Measurements from ENCODE around the gene TTC28. TPM values are rescaled to one million over a fixed set of nuclear protein-coding genes. Genes with fewer than 3 reads are reported as not detected.

Gene TTC28
- total and polyA plus RNA-seq, 2 donors (not counting 3 experiments of a cell fraction or from before 2014, with no cell fraction given), result 16.5 to 51.1 TPM

GRCh38 chr22:28068826-28069225 lies 610.8 kb downstream of the TTC28 start:
- ChIA-PET CTCF (interaction anchor here (1.5 kb wide), 1 partner anchor 11 kb away, joined by 5 read pairs; no protein-coding TSS in a partner anchor), POLR2A (no interaction called here)
- Histone ChIP-seq H4K20me1 (replicated peaks; ENCODE audit: control insufficient read depth, extremely low read depth, insufficient read depth, low read length) (no peaks in the 10 kb centered on the region), H2AFZ (ENCODE audit: low read depth, low read length) (no peak overlapping the region), H3K4me1 (ENCODE audit: control insufficient read depth, extremely low read depth, insufficient read depth, low read length) (no peaks in the 10 kb centered on the region), H3K4me2 (ENCODE audit: insufficient read depth, low read length) (no peak overlapping the region), H3K27me3 (ENCODE audit: control insufficient read depth in 2 of 2, insufficient read depth in 2 of 2, low read length in 2 of 2) (no peaks in the 10 kb centered on the region), H3K9me3 (replicated peaks; ENCODE audit: control insufficient read depth, insufficient read depth, low read length) (no peaks in the 10 kb centered on the region), H3K36me3 (ENCODE audit: control insufficient read depth in 2 of 2, extremely low read depth in 1 of 2, insufficient read depth in 2 of 2, low read length in 2 of 2) (peaks cover 2 to 4% of the 10 kb centered on the region in 2 experiments), H3K9ac (replicated peaks; ENCODE audit: extremely low read depth, insufficient read depth, low read length) (no peak overlapping the region), H3K79me2 (ENCODE audit: control insufficient read depth, insufficient read depth, low read length) (no peaks in the 10 kb centered on the region), H3K4me3 (replicated peaks in 1 of 3; ENCODE audit: insufficient read depth in 1 of 3, low read depth in 1 of 3, low read length in 3 of 3) (no peak overlapping the region), H3K9me1 (replicated peaks; ENCODE audit: control insufficient read depth, extremely low read depth, insufficient read depth, low read length) (no peaks in the 10 kb centered on the region), H3K27ac (ENCODE audit: insufficient read depth, low read depth, low read length) (no peak overlapping the region)
- no peak for TF ChIP-seq CTCF (IDR thresholded peaks at IDR 0.05; ENCODE audit: extremely low read depth in 1 of 2, insufficient read depth in 1 of 2, low read depth in 1 of 2, low read length in 2 of 2)
- TF ChIP-seq JUN (IDR thresholded peaks at IDR 0.05; ENCODE audit: borderline replicate concordance, insufficient read depth, insufficient read length, low read depth), result no peak
- TF ChIP-seq FOS (IDR thresholded peaks at IDR 0.05; ENCODE audit: borderline replicate concordance, insufficient read depth, low read length), result no peak
- TF ChIP-seq MAX (IDR thresholded peaks at IDR 0.05; ENCODE audit: insufficient read depth, insufficient read length), result no peak
- TF ChIP-seq EZH2 (IDR thresholded peaks at IDR 0.05; ENCODE audit: borderline replicate concordance, low read depth, low read length, severe bottlenecking), result no peak
- dilution Hi-C loops (cut with MboI; ENCODE audit: extremely low pct_ligation_motif_present, low sequenced_read_pairs) (no loop called here), intact Hi-C loops (cut with micrococcal nuclease) (no loop called here)
- BruUV-seq (replicated peaks), result no TSS peak
- no peak for FAIRE-seq
- no peak for DNase-seq (ENCODE audit: low read depth, low spot score)

- no peaks in the 10 kb centered on the region for H3K9me1 ChIP-seq (replicated peaks; ENCODE audit: control insufficient read depth, extremely low read depth, insufficient read depth, low read length)
- H3K4me1 ChIP-seq (ENCODE audit: control insufficient read depth, extremely low read depth, insufficient read depth, low read length), result no peaks in the 10 kb centered on the region
- CTCF ChIA-PET, result interaction anchor here (1.5 kb wide), 1 partner anchor 13 kb away, joined by 6 read pairs; no protein-coding TSS in a partner anchor
- no peak overlapping the region for H3K4me3 ChIP-seq (replicated peaks in 1 of 3; ENCODE audit: insufficient read depth in 1 of 3, low read depth in 1 of 3, low read length in 3 of 3)
- FAIRE-seq, result no peak
- POLR2A ChIA-PET, result no interaction called here
- no peak overlapping the region for H2AFZ ChIP-seq (ENCODE audit: low read depth, low read length)
- no peaks in the 10 kb centered on the region for H3K9me3 ChIP-seq (replicated peaks; ENCODE audit: control insufficient read depth, insufficient read depth, low read length)
- H3K9ac ChIP-seq (replicated peaks; ENCODE audit: extremely low read depth, insufficient read depth, low read length), result no peak overlapping the region
- DNase-seq (ENCODE audit: low read depth, low spot score), result no peak
- no peaks in the 10 kb centered on the region for H3K27me3 ChIP-seq (ENCODE audit: control insufficient read depth in 2 of 2, insufficient read depth in 2 of 2, low read length in 2 of 2)
- BruUV-seq (replicated peaks), result no TSS peak
- peaks cover 0 to 4% of the 10 kb centered on the region in 2 experiments for H3K36me3 ChIP-seq (ENCODE audit: control insufficient read depth in 2 of 2, extremely low read depth in 1 of 2, insufficient read depth in 2 of 2, low read length in 2 of 2)
- intact Hi-C loops (cut with micrococcal nuclease), result no loop called here
- H3K27ac ChIP-seq (ENCODE audit: insufficient read depth, low read depth, low read length), result no peak overlapping the region
- dilution Hi-C loops (cut with MboI; ENCODE audit: extremely low pct_ligation_motif_present, low sequenced_read_pairs), result no loop called here
- H3K79me2 ChIP-seq (ENCODE audit: control insufficient read depth, insufficient read depth, low read length), result no peaks in the 10 kb centered on the region
- H3K4me2 ChIP-seq (ENCODE audit: insufficient read depth, low read length), result no peak overlapping the region
- TF ChIP-seq MAX (IDR thresholded peaks at IDR 0.05; ENCODE audit: insufficient read depth, insufficient read length), result no peak
- no peak for TF ChIP-seq EZH2 (IDR thresholded peaks at IDR 0.05; ENCODE audit: borderline replicate concordance, low read depth, low read length, severe bottlenecking)
- H4K20me1 ChIP-seq (replicated peaks; ENCODE audit: control insufficient read depth, extremely low read depth, insufficient read depth, low read length), result no peaks in the 10 kb centered on the region
Measured at GRCh38 chr22:28064920-28065319, 614.7 kb downstream of the TTC28 start.

Measured in endothelial cell of umbilical vein (primary cell).